B cell (primary cell): ENCODE results near the gene RAD23B. TPM values are rescaled to one million over a fixed set of nuclear protein-coding genes. Genes with fewer than 3 reads are reported as not detected.

Experiments
- ATAC-seq: fragments of 200-7000 bp; cut with Tn5 transposase; one replicate; pipeline ENCODE4 v1.10.0; 2021; ENCODE audit warnings: low read depth, mild to moderate bottlenecking, moderate number of reproducible peaks, moderate library complexity
- CTCF ChIA-PET: fragments of 350-600 bp; sonication (Branson Sonifier 250); formaldehyde crosslinking; loops from one replicate; lab custom pipeline; 2021; ENCODE audit warnings: antibody characterized with exemption, inconsistent platforms; lab: Charles Lee
- POLR2A ChIA-PET: fragments of 350-600 bp; sonication (Branson Sonifier 250); formaldehyde crosslinking; loops from one replicate; lab custom pipeline; 2021; ENCODE audit warnings: antibody characterized with exemption; lab: Charles Lee
- DNase-seq: peaks from one replicate; pipeline ENCODE4 v3.0.0; 2013
- H2AFZ ChIP-seq: 2 replicates; pipeline ENCODE4 v1.6.1; 2012; ENCODE audit warnings: mild to moderate bottlenecking, low read depth, low read length; ENCODE audit not compliant: insufficient read depth, poor library complexity, severe bottlenecking
- H3K27ac ChIP-seq, 2 donors: 1 replicate in 1 of 2; 2 replicates in 1 of 2; pipeline ENCODE4 v1.5.1; 2012 to 2013; ENCODE audit warnings: low read length in 2 of 2, mild to moderate bottlenecking in 2 of 2, moderate library complexity in 1 of 2
- H3K27me3 ChIP-seq, 4 experiments: fragments of 200-600 bp in 1 of 4; sonication (generic) in 1 of 4; replicated peaks in 1 of 4; 1 replicate in 2 of 4; 2 replicates in 2 of 4; pipeline versions ENCODE4 v1.6.1 to v1.7.0; 2013 to 2016; ENCODE audit warnings: low read length in 3 of 4, mild to moderate bottlenecking in 2 of 4, mixed read lengths in 1 of 4, moderate library complexity in 1 of 4; ENCODE audit not compliant: insufficient read depth in 4 of 4, control insufficient read depth in 3 of 4; ENCODE audit errors: control extremely low read depth in 1 of 4
- H3K36me3 ChIP-seq, 2 experiments: replicated peaks in 1 of 2; 1 replicate in 1 of 2; 2 replicates in 1 of 2; pipeline versions ENCODE4 v1.6.1 to v1.7.1; 2013; ENCODE audit warnings: low read length in 1 of 2; ENCODE audit not compliant: insufficient read depth in 2 of 2, control insufficient read depth in 1 of 2; ENCODE audit errors: control extremely low read depth in 1 of 2, extremely low read depth in 1 of 2
- H3K4me1 ChIP-seq, 2 donors: fragments of 200-600 bp in 1 of 2; sonication (generic) in 1 of 2; 1 replicate in 1 of 2; 2 replicates in 1 of 2; pipeline versions ENCODE4 v1.5.1 to v1.6.1; 2013 to 2017; ENCODE audit warnings: low read length in 2 of 2; ENCODE audit not compliant: control insufficient read depth in 2 of 2, insufficient read depth in 2 of 2
- H3K4me2 ChIP-seq: replicated peaks from 2 replicates; pipeline ENCODE3; 2012; ENCODE audit warnings: mild to moderate bottlenecking, low read depth, low read length; ENCODE audit not compliant: poor library complexity, severe bottlenecking
- H3K4me3 ChIP-seq, 5 experiments: fragments of 200-600 bp in 1 of 5; sonication (generic) in 1 of 5; 1 replicate in 3 of 5; 2 replicates in 2 of 5; pipeline versions ENCODE4 v1.5.1 to v1.7.0; 2011 to 2016; ENCODE audit warnings: low read length in 4 of 5, mild to moderate bottlenecking in 4 of 5, low read depth in 2 of 5, control low read depth in 1 of 5, moderate library complexity in 1 of 5; ENCODE audit not compliant: insufficient read depth in 1 of 5; ENCODE audit errors: control extremely low read depth in 1 of 5, extremely low read depth in 1 of 5
- H3K79me2 ChIP-seq: fragments of 200-600 bp; sonication (generic); one replicate; pipeline ENCODE4 v1.6.0; 2016; ENCODE audit warnings: low read length; ENCODE audit not compliant: control insufficient read depth, insufficient read depth
- H3K9ac ChIP-seq: fragments of 200-600 bp; sonication (generic); 2 replicates; pipeline ENCODE4 v1.6.1; 2017; ENCODE audit warnings: mild to moderate bottlenecking, low read length, moderate library complexity
- H3K9me3 ChIP-seq, 3 donors: one replicate each; pipeline versions ENCODE4 v1.6.1 to v1.7.1; 2013; ENCODE audit warnings: low read length in 2 of 3; ENCODE audit not compliant: control insufficient read depth in 2 of 3, insufficient read depth in 1 of 3; ENCODE audit errors: control extremely low read depth in 1 of 3
- H4K20me1 ChIP-seq: 2 replicates; pipeline ENCODE4 v1.6.0; 2012; ENCODE audit warnings: mild to moderate bottlenecking, low read length; ENCODE audit not compliant: insufficient read depth, control insufficient read depth, poor library complexity, severe bottlenecking
- H3K27ac Mint-ChIP-seq: one replicate; pipeline ENCODE4 v1.8.0; 2021; ENCODE audit warnings: mixed read lengths
- H3K27me3 Mint-ChIP-seq: one replicate; pipeline ENCODE4 v1.8.0; 2021; ENCODE audit warnings: mixed read lengths
- H3K4me1 Mint-ChIP-seq: one replicate; pipeline ENCODE4 v1.8.0; 2021; ENCODE audit warnings: mixed read lengths
- H3K4me3 Mint-ChIP-seq: one replicate; pipeline ENCODE4 v1.8.0; 2021; ENCODE audit warnings: mixed read lengths
- H3K9me3 Mint-ChIP-seq: one replicate; pipeline ENCODE4 v1.8.0; 2022; ENCODE audit warnings: mixed read lengths; ENCODE audit not compliant: insufficient read depth
- CTCF ChIP-seq: fragments of 200-600 bp; IDR thresholded peaks from one replicate; pipeline ENCODE4 v1.8.0; 2022; ENCODE audit warnings: antibody characterized with exemption, mild to moderate bottlenecking
- EZH2 ChIP-seq: IDR thresholded peaks from 2 replicates; pipeline ENCODE4 v1.6.1; 2012; ENCODE audit warnings: borderline replicate concordance, low read depth, mild to moderate bottlenecking, moderate library complexity, low read length; ENCODE audit not compliant: insufficient read depth, poor library complexity, severe bottlenecking
- WGBS: methylation state at CpG from one replicate; pipeline ENCODE4 v1.1.5; 2013; ENCODE audit warnings: missing lambda C conversion rate; ENCODE audit not compliant: insufficient coverage; 5-methylcytosine and 5-hydroxymethylcytosine counted together
- intact Hi-C: fragments of 100-400 bp; cut with micrococcal nuclease; formaldehyde crosslinking; loops from one replicate; pipeline ENCODE4 v1.10.0; 2022
- polyA plus RNA-seq: library from polyadenylated mRNA; depleted of rRNA; stranded (reverse); fragments of >200 nt; gene quantifications from 2 replicates; pipeline ENCODE4 v1.2.3, GENCODE V29; 2012
- total RNA-seq, 2 donors: library from RNA; stranded (reverse); fragments of 120-200 nt in 1 of 2; gene quantifications; 1 replicate in 1 of 2; 2 replicates in 1 of 2; pipeline versions ENCODE4 v1.2.3 to v1.2.4, GENCODE V29; 2013 to 2022

Gene RAD23B
- total and polyA plus RNA-seq, 2 donors (not counting 1 experiment from before 2014, with no cell fraction given) = 36.8 to 78.2 TPM

DNA sequence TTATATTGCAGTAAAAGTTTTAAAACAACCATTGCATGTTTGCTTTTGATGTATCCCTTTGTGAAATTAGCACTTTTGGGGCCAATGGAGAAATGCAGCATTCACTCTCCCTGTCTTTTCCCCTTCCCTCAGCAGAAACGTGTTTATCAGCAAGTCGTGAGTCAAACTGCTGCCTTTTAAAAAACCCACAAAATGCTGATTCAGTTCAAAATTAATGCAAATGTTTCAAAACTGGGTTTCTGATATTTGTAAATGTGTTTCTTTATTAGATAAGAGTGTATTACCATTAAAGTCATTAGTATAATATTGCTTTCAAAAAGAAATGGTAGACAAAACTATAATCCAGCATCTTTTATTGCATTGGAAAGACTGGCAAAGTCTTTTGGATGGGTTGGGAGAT is 47.3 kb downstream of the RAD23B start:
- intact Hi-C loops = no loop called here
- no peaks in the 10 kb centered on the region for H3K9me3 Mint-ChIP-seq
- H3K36me3 ChIP-seq = peaks cover 6 to 55% of the 10 kb centered on the region in 2 experiments
- H3K27ac ChIP-seq = no peak overlapping the region
- ChIA-PET CTCF (interaction anchor here (1.0 kb wide), 1 partner anchor 70 kb away, joined by 3 read pairs; no protein-coding TSS in a partner anchor), POLR2A (no interaction called here)
- H3K9ac ChIP-seq = no peak overlapping the region
- DNase-seq (no peak), ATAC-seq (no peak)
- H3K9me3 ChIP-seq = peaks cover 0 to 6% (median 0%) of the 10 kb centered on the region in 3 donors
- peaks cover 19% of the 10 kb centered on the region for H4K20me1 ChIP-seq
- H3K4me3 ChIP-seq = no peak overlapping the region
- H3K27me3 ChIP-seq = no peaks in the 10 kb centered on the region
- H3K27me3 Mint-ChIP-seq = no peaks in the 10 kb centered on the region
- peaks cover 8% of the 10 kb centered on the region for H3K79me2 ChIP-seq
- H2AFZ ChIP-seq = no peak overlapping the region
- TF ChIP-seq EZH2 = no peak
- no peaks in the 10 kb centered on the region for H3K4me1 ChIP-seq
- no peaks in the 10 kb centered on the region for H3K4me1 Mint-ChIP-seq
- no peak overlapping the region for H3K4me3 Mint-ChIP-seq
- H3K4me2 ChIP-seq = no peak overlapping the region
- no peak overlapping the region for H3K27ac Mint-ChIP-seq
- no CpG with 5 or more reads among the region's 2 CpGs for WGBS

DNA sequence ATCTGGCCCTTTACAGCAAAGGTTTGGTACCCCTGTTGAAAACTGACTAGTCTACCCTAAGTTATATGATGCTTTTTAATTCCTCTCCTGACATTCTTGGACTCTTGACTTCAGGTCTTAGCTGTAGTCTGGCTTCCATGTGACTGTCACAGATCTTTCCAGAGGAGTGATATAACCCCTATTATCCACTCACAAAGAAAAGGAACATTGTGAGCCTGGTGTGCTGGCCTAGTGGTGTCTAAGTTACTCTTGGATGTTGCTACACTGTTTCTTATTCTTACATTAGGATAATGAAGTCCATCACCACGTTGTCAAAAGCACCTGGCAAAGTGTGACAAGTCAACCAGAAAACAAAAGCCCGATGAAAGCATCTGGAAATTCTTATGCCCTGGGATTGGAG is 49.8 kb downstream of the RAD23B start:
- ChIA-PET POLR2A (no interaction called here), CTCF (interaction anchor here (1.2 to 3.0 kb wide), 2 partner anchors 8 to 9 kb away, joined by 3 to 14 read pairs; no protein-coding TSS in a partner anchor)
- Histone ChIP-seq H2AFZ (no peak overlapping the region), H3K79me2 (no peaks in the 10 kb centered on the region), H3K9me3 (no peaks in the 10 kb centered on the region), H3K9ac (no peak overlapping the region), H3K36me3 (peaks cover 0 to 50% of the 10 kb centered on the region in 2 experiments), H3K27ac (no peak overlapping the region), H4K20me1 (peaks cover 13% of the 10 kb centered on the region), H3K27me3 (no peaks in the 10 kb centered on the region), H3K4me2 (no peak overlapping the region), H3K4me1 (no peaks in the 10 kb centered on the region), H3K4me3 (no peak overlapping the region)
- no peaks in the 10 kb centered on the region for H3K9me3 Mint-ChIP-seq
- no peak overlapping the region for H3K27ac Mint-ChIP-seq
- ATAC-seq (no peak), DNase-seq (no peak)
- 100% methylated on average over 2 of the region's 2 CpGs for WGBS
- TF ChIP-seq CTCF (no peak), EZH2 (no peak)
- no peaks in the 10 kb centered on the region for H3K4me1 Mint-ChIP-seq
- H3K4me3 Mint-ChIP-seq = no peak overlapping the region
- H3K27me3 Mint-ChIP-seq = no peaks in the 10 kb centered on the region
- intact Hi-C loops = no loop called here
